Smooth muscle cell (in vitro differentiated cells): ENCODE measurements around the gene AVEN. TPM values are rescaled to one million over a fixed set of nuclear protein-coding genes. Genes with fewer than 3 reads are reported as not detected.

Experiments used
- DNase-seq: peaks from one replicate; lab custom pipeline; 2025; ENCODE audit not compliant: unreplicated experiment; lab: John Stamatoyannopoulos, UW
- H2AFZ ChIP-seq: fragments of 200-600 bp; sonication (generic); 2 replicates; pipeline ENCODE4 v1.6.0; 2016; ENCODE audit warnings: antibody characterized with exemption, low read depth, mild to moderate bottlenecking
- H3F3A ChIP-seq: fragments of 200-600 bp; sonication (generic); 2 replicates; pipeline ENCODE4 v1.6.0; 2017; ENCODE audit warnings: antibody characterized with exemption, low read depth
- H3K27ac ChIP-seq: fragments of 200-600 bp; sonication (generic); 2 replicates; pipeline ENCODE4 v1.5.1; 2016; ENCODE audit warnings: low read depth, mild to moderate bottlenecking
- H3K27me3 ChIP-seq: fragments of 200-600 bp; sonication (generic); 2 replicates; pipeline ENCODE4 v1.6.1; 2016; ENCODE audit warnings: low read depth, mild to moderate bottlenecking
- H3K36me3 ChIP-seq: fragments of 200-600 bp; sonication (generic); 2 replicates; pipeline ENCODE4 v1.5.1; 2016; ENCODE audit warnings: low read depth
- H3K4me1 ChIP-seq: fragments of 200-600 bp; sonication (generic); 2 replicates; pipeline ENCODE4 v1.5.1; 2016; ENCODE audit warnings: low read depth
- H3K4me2 ChIP-seq: fragments of 200-600 bp; sonication (generic); 2 replicates; pipeline ENCODE4 v1.6.0; 2016; ENCODE audit warnings: mild to moderate bottlenecking
- H3K4me3 ChIP-seq: fragments of 200-600 bp; sonication (generic); 2 replicates; pipeline ENCODE4 v1.5.1; 2016; ENCODE audit warnings: mild to moderate bottlenecking
- H3K79me2 ChIP-seq: fragments of 200-600 bp; sonication (generic); 2 replicates; pipeline ENCODE4 v1.6.0; 2016; ENCODE audit warnings: low read depth, mild to moderate bottlenecking
- H3K9ac ChIP-seq: fragments of 200-600 bp; sonication (generic); 2 replicates; pipeline ENCODE4 v1.6.0; 2016; ENCODE audit warnings: low read depth
- H3K9me3 ChIP-seq: fragments of 200-600 bp; sonication (generic); replicated peaks from 2 replicates; pipeline ENCODE4 v1.5.1; 2016; ENCODE audit warnings: low read depth
- H4K20me1 ChIP-seq: fragments of 200-600 bp; sonication (generic); 2 replicates; pipeline ENCODE4 v1.6.0; 2016; ENCODE audit warnings: low read depth
- CTCF ChIP-seq: fragments of 200-600 bp; sonication (generic); IDR thresholded peaks from 2 replicates; pipeline ENCODE4 v1.5.1; 2017; ENCODE audit warnings: borderline replicate concordance, mild to moderate bottlenecking, antibody characterized with exemption; ENCODE audit not compliant: insufficient read depth, poor library complexity, severe bottlenecking
- WGBS: methylation state at CpG from one replicate; pipeline ENCODE4 v1.1.7; 2016; ENCODE audit warnings: low lambda C conversion rate; 5-methylcytosine and 5-hydroxymethylcytosine counted together
- polyA plus RNA-seq: library from polyadenylated mRNA; unstranded; fragments of >200 nt; fragmentation: Nextera tagmentation; extraction: Ambion mirVana; gene quantifications from 2 replicates; pipeline ENCODE4 v1.2.1, GENCODE V29; 2016
- total RNA-seq: library from RNA; depleted of rRNA; stranded (reverse); fragments of >200 nt; gene quantifications from 2 replicates; pipeline ENCODE4 v1.2.3, GENCODE V29; 2014

The AVEN gene
- total and polyA plus RNA-seq, 2 experiments from 2014 or later = 10.6 to 15.7 TPM

DNA sequence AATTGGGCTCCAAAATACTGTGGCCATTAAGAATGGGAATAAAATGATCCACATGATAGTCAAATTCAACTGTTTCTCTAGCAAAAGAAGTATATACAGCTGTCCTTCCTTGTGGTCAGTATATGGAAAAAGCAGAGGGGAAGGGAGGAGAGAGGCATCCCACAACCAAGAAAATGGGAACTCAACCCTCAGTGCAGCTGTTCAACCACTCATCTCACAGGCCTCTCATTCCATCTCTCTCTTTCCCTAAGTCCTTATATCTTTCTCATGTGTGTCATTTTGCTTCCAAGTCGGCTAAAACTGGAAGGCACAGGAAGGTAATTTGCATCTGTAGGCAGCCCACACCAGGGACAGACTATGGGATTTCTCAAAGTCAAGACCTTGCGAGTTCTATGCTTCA is 27.5 kb downstream of the AVEN start:
- Histone ChIP-seq H3K9ac (no peak overlapping the region), H3K79me2 (no peaks in the 10 kb centered on the region), H3K4me3 (no peak overlapping the region), H3K4me2 (peak overlapping the region; percentile 63), H4K20me1 (no peaks in the 10 kb centered on the region), H3K4me1 (no peaks in the 10 kb centered on the region), H2AFZ (peak overlapping the region; percentile 51), H3K27ac (peak overlapping the region; percentile 43), H3K36me3 (no peaks in the 10 kb centered on the region), H3K27me3 (no peaks in the 10 kb centered on the region), H3K9me3 (no peaks in the 10 kb centered on the region), H3F3A (peaks cover 11% of the 10 kb centered on the region)
- 46% methylated on average over 2 of the region's 2 CpGs for WGBS
- no peak for DNase-seq
- TF ChIP-seq CTCF = no peak

DNA sequence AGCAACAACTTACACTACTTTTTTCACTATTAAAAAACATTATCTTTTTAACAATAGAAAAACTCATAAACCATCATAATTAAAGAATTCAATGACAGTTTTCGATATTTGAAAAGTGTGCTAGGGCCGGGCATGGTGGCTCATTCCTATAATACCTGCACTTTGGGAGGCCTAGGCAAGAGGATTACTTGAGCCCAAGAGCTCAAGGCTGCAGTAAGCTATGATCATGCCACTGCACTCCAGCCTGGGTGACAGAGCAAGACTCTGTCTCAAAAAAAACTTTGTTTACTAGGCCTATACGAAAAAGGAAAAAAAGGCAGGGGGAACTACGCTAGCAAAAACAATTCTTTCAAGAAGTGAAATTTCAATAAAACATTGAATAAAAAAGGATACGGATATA is 28.1 kb downstream of the AVEN start:
- no peak overlapping the region for H3K9ac ChIP-seq
- no peaks in the 10 kb centered on the region for H4K20me1 ChIP-seq
- H3K27me3 ChIP-seq = no peaks in the 10 kb centered on the region
- no peaks in the 10 kb centered on the region for H3K9me3 ChIP-seq
- H3F3A ChIP-seq = peaks cover 11% of the 10 kb centered on the region
- H3K4me1 ChIP-seq = no peaks in the 10 kb centered on the region
- H3K27ac ChIP-seq = no peak overlapping the region
- H3K36me3 ChIP-seq = no peaks in the 10 kb centered on the region
- DNase-seq = no peak
- 92% methylated on average over 5 of the region's 5 CpGs for WGBS
- no peak overlapping the region for H3K4me3 ChIP-seq
- TF ChIP-seq CTCF = no peak
- H3K4me2 ChIP-seq = no peak overlapping the region
- H2AFZ ChIP-seq = no peak overlapping the region
- H3K79me2 ChIP-seq = no peaks in the 10 kb centered on the region

GRCh38 chr15:34009656-34010055 is 29.3 kb downstream of the AVEN start:
- 97% methylated on average over 1 of the region's 1 CpG for whole genome bisulfite sequencing
- H3F3A ChIP-seq = peaks cover 11% of the 10 kb centered on the region

More at GRCh38 chr15:34009656-34010055, 29.3 kb downstream of the AVEN start:
- Histone ChIP-seq H3K4me3 (no peak overlapping the region), H4K20me1 (no peaks in the 10 kb centered on the region), H3K36me3 (no peaks in the 10 kb centered on the region), H3K27ac (no peak overlapping the region), H3K9ac (no peak overlapping the region), H3K27me3 (no peaks in the 10 kb centered on the region), H2AFZ (no peak overlapping the region), H3K4me1 (no peaks in the 10 kb centered on the region), H3K9me3 (no peaks in the 10 kb centered on the region), H3K4me2 (no peak overlapping the region), H3K79me2 (peaks cover 3% of the 10 kb centered on the region)
- TF ChIP-seq CTCF = no peak
- DNase-seq = no peak
